ENCODE data around the gene KCNQ1OT1. TPM values are rescaled to one million over a fixed set of nuclear protein-coding genes. Genes with fewer than 3 reads are reported as not detected.
A peak's percentile ranks its signal among the peaks of the same experiment; 100 is the strongest.

The KCNQ1OT1 gene
- total RNA-seq, 1 donor: 5.1 TPM

DNA sequence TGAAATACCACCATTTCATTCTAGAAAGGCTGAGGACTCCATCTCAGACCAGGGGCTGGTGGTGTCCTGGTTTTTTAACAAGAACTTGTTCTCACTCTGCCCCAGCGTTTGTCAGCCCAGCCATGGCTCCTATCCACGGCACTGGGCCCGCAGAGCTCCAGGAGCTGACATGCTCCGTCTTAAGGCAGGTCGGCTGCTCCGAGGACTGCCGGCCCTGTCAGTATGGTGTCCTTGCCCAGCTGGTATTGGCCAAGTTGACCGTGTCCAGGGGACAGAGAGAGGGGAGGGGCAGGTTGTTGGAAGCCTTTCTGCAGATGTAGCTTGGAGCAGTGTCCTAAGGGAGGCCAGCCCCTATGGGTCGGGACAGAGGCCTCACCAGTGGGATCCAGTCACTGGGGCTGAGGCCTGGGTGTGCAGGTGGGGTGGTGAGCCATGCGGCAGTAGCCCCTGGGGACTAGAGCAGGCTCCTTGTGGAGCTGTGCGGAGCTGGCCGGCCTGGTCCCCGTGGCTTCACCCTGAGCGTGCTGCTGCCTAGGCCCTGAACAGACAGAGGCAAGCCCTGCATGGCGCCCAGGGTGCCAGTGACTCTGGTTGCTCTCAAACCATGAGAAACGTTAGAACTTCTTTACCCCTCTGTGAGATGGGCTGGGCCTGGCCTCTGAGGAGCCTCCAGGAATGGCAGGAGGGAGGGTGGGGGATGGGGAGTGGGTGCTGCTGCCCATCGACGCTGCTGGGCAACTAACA, 39.9 kb upstream of the KCNQ1OT1 start:
- no peaks in the 10 kb centered on the region for H3K27me3 ChIP-seq (ENCODE audit: insufficient read depth, low read length)
- H3K4me3 ChIP-seq (ENCODE audit: insufficient read depth, low read length): no peak overlapping the region
- H2AFZ ChIP-seq (ENCODE audit: low read length): no peak overlapping the region
- H3K27ac ChIP-seq (ENCODE audit: low read depth, low read length): no peak overlapping the region
- no peak overlapping the region for H3K4me2 ChIP-seq (ENCODE audit: insufficient read depth, low read length)
- TF ChIP-seq, protein P1, sequence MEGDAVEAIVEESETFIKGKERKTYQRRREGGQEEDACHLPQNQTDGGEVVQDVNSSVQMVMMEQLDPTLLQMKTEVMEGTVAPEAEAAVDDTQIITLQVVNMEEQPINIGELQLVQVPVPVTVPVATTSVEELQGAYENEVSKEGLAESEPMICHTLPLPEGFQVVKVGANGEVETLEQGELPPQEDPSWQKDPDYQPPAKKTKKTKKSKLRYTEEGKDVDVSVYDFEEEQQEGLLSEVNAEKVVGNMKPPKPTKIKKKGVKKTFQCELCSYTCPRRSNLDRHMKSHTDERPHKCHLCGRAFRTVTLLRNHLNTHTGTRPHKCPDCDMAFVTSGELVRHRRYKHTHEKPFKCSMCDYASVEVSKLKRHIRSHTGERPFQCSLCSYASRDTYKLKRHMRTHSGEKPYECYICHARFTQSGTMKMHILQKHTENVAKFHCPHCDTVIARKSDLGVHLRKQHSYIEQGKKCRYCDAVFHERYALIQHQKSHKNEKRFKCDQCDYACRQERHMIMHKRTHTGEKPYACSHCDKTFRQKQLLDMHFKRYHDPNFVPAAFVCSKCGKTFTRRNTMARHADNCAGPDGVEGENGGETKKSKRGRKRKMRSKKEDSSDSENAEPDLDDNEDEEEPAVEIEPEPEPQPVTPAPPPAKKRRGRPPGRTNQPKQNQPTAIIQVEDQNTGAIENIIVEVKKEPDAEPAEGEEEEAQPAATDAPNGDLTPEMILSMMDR (IDR thresholded peaks at IDR 0.05; ENCODE audit: extremely low read depth, low read depth, low read length): no peak
- H3K4me1 ChIP-seq (ENCODE audit: insufficient read depth, low read length): peaks cover 19% of the 10 kb centered on the region
- H3K9me3 ChIP-seq (ENCODE audit: low read depth, low read length): no peaks in the 10 kb centered on the region
- H4K20me1 ChIP-seq (ENCODE audit: insufficient read depth, low read length): no peaks in the 10 kb centered on the region
- peak; percentile 64 for DNase-seq (ENCODE audit: insufficient read length, low spot score, missing footprints)
- H3K79me2 ChIP-seq (ENCODE audit: insufficient read depth, low read length): no peaks in the 10 kb centered on the region
- H3K36me3 ChIP-seq (ENCODE audit: insufficient read depth, low read length): no peaks in the 10 kb centered on the region

DNA sequence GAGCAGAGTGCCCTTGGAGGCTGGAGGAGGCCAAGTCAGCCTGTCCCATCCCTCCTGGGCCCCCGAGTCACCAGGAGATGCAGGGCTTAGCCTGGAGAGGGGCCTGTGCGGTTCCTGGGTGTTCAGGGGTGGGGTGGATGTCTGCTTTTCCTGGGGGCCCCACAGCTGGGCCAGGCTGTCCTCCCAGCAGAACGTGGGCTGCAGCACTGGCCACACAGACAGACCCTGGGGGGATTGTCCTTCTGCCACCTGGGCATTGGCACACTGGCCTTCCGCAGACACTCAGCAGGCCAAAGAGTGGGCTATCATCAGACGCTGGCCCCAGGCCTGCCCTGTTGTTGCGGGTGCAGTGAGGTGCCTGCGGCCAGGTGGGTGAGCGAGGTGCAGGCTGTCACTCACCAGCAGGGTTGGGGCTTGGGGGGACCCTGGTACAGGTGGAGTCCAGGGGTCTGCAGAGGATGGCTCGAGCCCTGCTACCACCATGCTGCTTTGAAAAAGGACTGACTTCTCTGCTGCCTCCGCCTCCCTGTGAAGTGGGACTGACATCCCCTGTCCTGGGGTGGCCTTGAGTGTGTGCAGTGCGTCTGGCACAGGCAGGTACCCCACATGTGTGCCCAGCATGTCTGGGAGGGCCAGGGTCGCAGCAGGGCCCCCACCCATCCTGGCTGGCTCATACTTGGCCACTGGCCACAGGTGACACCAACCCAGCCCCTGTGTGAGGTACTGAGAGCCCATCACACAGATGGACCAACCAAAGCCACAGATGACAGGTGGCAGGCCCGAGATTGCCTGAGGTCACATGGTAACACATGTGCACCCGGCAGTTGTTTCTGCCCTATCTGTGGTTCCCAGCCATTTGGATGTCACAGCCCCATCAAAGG, 39.0 kb upstream of the KCNQ1OT1 start:
- no peaks in the 10 kb centered on the region for H3K79me2 ChIP-seq (ENCODE audit: insufficient read depth, low read length)
- H3K36me3 ChIP-seq (ENCODE audit: insufficient read depth, low read length): no peaks in the 10 kb centered on the region
- TF ChIP-seq, protein P1 (IDR thresholded peaks at IDR 0.05; ENCODE audit: extremely low read depth, low read depth, low read length): no peak
- H3K4me1 ChIP-seq (ENCODE audit: insufficient read depth, low read length): peaks cover 19% of the 10 kb centered on the region
- no peaks in the 10 kb centered on the region for H3K9me3 ChIP-seq (ENCODE audit: low read depth, low read length)
- H2AFZ ChIP-seq (ENCODE audit: low read length): no peak overlapping the region
- no peak overlapping the region for H3K27ac ChIP-seq (ENCODE audit: low read depth, low read length)
- H3K4me3 ChIP-seq (ENCODE audit: insufficient read depth, low read length): no peak overlapping the region
- H3K4me2 ChIP-seq (ENCODE audit: insufficient read depth, low read length): no peak overlapping the region
- no peaks in the 10 kb centered on the region for H4K20me1 ChIP-seq (ENCODE audit: insufficient read depth, low read length)
- H3K27me3 ChIP-seq (ENCODE audit: insufficient read depth, low read length): no peaks in the 10 kb centered on the region
- DNase-seq (ENCODE audit: insufficient read length, low spot score, missing footprints): peak; percentile 58

DNA sequence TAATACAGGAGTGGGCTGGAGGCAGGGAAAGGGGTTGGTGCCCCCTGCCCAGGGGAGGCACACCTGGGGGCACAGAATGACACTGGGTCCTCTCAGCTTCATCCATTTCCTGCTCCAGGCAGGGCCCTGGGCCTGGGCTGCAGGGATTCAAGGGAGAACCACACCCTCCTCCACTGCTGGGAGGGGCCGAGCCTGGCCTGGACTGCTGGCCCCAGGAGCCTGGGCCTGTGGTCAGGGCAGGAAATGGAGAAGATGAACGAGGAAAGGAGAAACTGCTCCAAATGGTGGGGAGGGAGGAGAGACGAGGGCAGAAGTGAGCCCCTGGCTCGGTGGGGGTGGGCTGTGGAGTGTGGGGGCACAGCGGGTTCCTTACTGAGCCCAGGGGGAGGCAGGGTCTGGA, 38.1 kb upstream of the KCNQ1OT1 start:
- no peak overlapping the region for H3K4me2 ChIP-seq (ENCODE audit: insufficient read depth, low read length)
- peak; percentile 95 for DNase-seq (ENCODE audit: insufficient read length, low spot score, missing footprints)

More for the DNA sequence above, 38.1 kb upstream of the KCNQ1OT1 start:
- Histone ChIP-seq H3K27me3 (ENCODE audit: insufficient read depth, low read length) (no peaks in the 10 kb centered on the region), H4K20me1 (ENCODE audit: insufficient read depth, low read length) (no peaks in the 10 kb centered on the region), H3K79me2 (ENCODE audit: insufficient read depth, low read length) (no peaks in the 10 kb centered on the region), H3K9me3 (ENCODE audit: low read depth, low read length) (no peaks in the 10 kb centered on the region), H3K4me1 (ENCODE audit: insufficient read depth, low read length) (peaks cover 19% of the 10 kb centered on the region), H2AFZ (ENCODE audit: low read length) (peak overlapping the region; percentile 51), H3K27ac (ENCODE audit: low read depth, low read length) (no peak overlapping the region), H3K36me3 (ENCODE audit: insufficient read depth, low read length) (no peaks in the 10 kb centered on the region), H3K4me3 (ENCODE audit: insufficient read depth, low read length) (no peak overlapping the region)
- TF ChIP-seq, protein P1 (IDR thresholded peaks at IDR 0.05; ENCODE audit: extremely low read depth, low read depth, low read length): no peak

Measured in osteoblast (primary cell).